Kidney (tissue), 14 donors: ENCODE data around the gene KLHL30. TPM values are rescaled to one million over a fixed set of nuclear protein-coding genes. Genes with fewer than 3 reads are reported as not detected.

Experiments used
- DNase-seq, 5 donors: peaks; one replicate each; pipeline ENCODE4 v3.0.0-alpha.2; 2013 to 2020
- FAIRE-seq: peaks from 2 replicates; lab custom pipeline; 2012; peaks lifted over from hg19 to GRCh38; lab: Jason Lieb, UNC
- H3K27ac ChIP-seq, 2 donors: one replicate each; pipeline ENCODE4 v1.7.0; 2013; ENCODE audit warnings: low read depth in 2 of 2, low read length in 2 of 2, inconsistent platforms in 1 of 2
- H3K27me3 ChIP-seq: one replicate; pipeline ENCODE4 v1.7.1; 2013; ENCODE audit warnings: low read length, inconsistent platforms; ENCODE audit not compliant: control insufficient read depth, insufficient read depth
- H3K36me3 ChIP-seq, 3 donors: one replicate each; pipeline versions ENCODE4 v1.7.0 to v1.7.1; 2013; ENCODE audit warnings: low read length in 3 of 3, control low read depth in 1 of 3, inconsistent platforms in 1 of 3; ENCODE audit not compliant: insufficient read depth in 3 of 3, control insufficient read depth in 2 of 3
- H3K4me1 ChIP-seq, 3 donors: one replicate each; pipeline versions ENCODE4 v1.7.0 to v1.7.1; 2013; ENCODE audit warnings: low read length in 3 of 3, inconsistent platforms in 1 of 3, low read depth in 1 of 3; ENCODE audit not compliant: control insufficient read depth in 2 of 3, insufficient read depth in 2 of 3
- H3K4me3 ChIP-seq, 3 donors: one replicate each; pipeline versions ENCODE4 v1.7.0 to v1.8.1; 2013; ENCODE audit warnings: low read length in 3 of 3, control low read depth in 1 of 3, inconsistent platforms in 1 of 3
- H3K9ac ChIP-seq, 3 donors: one replicate each; pipeline versions ENCODE4 v1.7.0 to v1.7.1; 2013; ENCODE audit warnings: low read length in 3 of 3, control low read depth in 1 of 3, inconsistent platforms in 1 of 3
- H3K9me3 ChIP-seq, 3 donors: one replicate each; pipeline versions ENCODE4 v1.7.0 to v1.7.1; 2013; ENCODE audit warnings: low read length in 3 of 3, control low read depth in 1 of 3, inconsistent platforms in 1 of 3; ENCODE audit not compliant: control insufficient read depth in 2 of 3, insufficient read depth in 1 of 3
- intact Hi-C: fragments of 100-400 bp; cut with DNase I; formaldehyde crosslinking; loops from one replicate; pipeline ENCODE4 v1.11.1; 2022
- polyA plus RNA-seq: library from polyadenylated mRNA; stranded (reverse); fragments of 350-450 nt; fragmentation: Illumina TruSeq; extraction: RNeasy Lipid Tissue Mini Kit (QIAGEN cat#74804); gene quantifications from one replicate; pipeline ENCODE4 v1.2.3, GENCODE V29; 2014; ENCODE audit warnings: low read depth, low replicate concordance; ENCODE audit not compliant: insufficient read depth
- total RNA-seq: library from RNA; stranded (reverse); fragmentation: NEBNext Ultra II Directional; extraction: Animal tissue kit (Norgen Biotek cat#: 25700); gene quantifications from one replicate; pipeline ENCODE4 v1.2.1, GENCODE V29; 2021
- TF ChIP-seq, protein P1 (sequence below): IDR thresholded peaks from 3 replicates; pipeline ENCODE4 v1.5.1; 2012; ENCODE audit warnings: mild to moderate bottlenecking, moderate library complexity, borderline replicate concordance; ENCODE audit not compliant: insufficient read depth; ENCODE audit errors: extremely low read depth
- donor health status: control.
- donor health status: control.
- donor health status: control.
- donor health status: control.
- donor health status: control.
- donor health status: DM: yes; HTN: yes; CAD: no.
- donor health status: Normal renal cell carcinoma (clear cell type).

The KLHL30 gene
- total and polyA plus RNA-seq, 2 donors from 2014 or later, result 0.24 to 5.7 TPM

DNA sequence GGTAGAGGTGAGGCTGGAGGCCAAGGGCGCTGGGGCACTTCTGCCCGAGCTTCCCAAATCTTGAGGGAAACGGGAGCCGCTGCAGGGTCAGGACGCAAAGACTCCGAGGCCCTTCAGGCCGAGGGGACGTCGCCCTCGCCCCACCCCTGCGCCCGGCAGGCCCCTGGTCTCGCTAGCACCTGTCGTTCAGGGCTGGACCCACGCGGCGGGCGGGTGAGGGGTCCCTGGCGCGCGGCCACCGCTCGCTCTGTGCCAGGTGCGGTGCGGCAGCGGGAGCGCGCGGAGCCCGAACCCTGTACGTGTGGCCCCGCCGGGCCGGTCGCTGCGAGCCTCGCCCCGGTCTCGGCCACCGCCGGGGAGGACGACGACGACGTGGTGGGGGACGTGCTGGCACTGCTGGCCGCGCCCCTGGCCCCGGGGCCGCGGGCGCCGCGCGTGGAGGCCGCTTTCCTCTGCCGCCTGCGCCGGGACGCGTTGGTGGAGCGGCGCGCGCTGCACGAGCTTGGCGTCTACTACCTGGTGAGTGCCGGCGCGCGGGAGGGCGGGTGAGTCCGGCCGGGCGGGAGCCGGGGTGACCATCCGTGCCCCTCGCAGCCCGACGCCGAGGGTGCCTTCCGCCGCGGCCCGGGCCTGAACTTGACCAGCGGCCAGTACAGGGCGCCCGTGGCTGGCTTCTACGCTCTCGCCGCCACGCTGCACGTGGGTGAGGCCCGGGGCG lies 25.2 kb downstream of the KLHL30 start:
- TF ChIP-seq, protein P1, sequence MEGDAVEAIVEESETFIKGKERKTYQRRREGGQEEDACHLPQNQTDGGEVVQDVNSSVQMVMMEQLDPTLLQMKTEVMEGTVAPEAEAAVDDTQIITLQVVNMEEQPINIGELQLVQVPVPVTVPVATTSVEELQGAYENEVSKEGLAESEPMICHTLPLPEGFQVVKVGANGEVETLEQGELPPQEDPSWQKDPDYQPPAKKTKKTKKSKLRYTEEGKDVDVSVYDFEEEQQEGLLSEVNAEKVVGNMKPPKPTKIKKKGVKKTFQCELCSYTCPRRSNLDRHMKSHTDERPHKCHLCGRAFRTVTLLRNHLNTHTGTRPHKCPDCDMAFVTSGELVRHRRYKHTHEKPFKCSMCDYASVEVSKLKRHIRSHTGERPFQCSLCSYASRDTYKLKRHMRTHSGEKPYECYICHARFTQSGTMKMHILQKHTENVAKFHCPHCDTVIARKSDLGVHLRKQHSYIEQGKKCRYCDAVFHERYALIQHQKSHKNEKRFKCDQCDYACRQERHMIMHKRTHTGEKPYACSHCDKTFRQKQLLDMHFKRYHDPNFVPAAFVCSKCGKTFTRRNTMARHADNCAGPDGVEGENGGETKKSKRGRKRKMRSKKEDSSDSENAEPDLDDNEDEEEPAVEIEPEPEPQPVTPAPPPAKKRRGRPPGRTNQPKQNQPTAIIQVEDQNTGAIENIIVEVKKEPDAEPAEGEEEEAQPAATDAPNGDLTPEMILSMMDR, result no peak
- Histone ChIP-seq H3K9me3 (no peaks in the 10 kb centered on the region), H3K9ac (no peak overlapping the region), H3K27me3 (no peaks in the 10 kb centered on the region), H3K36me3 (no peaks in the 10 kb centered on the region), H3K27ac (no peak overlapping the region), H3K4me1 (peaks cover 0 to 5% (median 0%) of the 10 kb centered on the region in 3 donors), H3K4me3 (no peak overlapping the region)
- no peak for FAIRE-seq
- intact Hi-C loops, result no loop called here
- DNase-seq, result peak in 4 of 5 donors; percentile 41 to 80 (median 66)

DNA sequence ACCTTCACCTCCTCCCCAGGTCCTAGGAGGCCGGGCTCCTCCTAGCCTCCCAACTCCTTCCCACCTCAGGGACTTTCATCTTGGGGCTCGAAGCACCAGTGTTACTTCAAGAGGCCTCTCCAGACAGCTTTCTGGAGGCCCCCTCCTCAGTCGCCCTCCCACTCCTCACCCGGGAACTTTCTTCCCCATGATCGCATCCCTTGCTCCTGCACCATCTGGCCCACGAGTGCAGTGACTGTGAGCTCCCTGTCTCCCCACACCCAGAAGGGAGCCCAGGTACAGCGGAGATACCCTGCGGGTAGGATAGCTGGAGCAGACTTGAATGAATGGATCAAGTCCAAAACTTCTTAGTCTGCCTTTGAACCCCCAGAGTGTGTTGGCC lies 26.4 kb downstream of the KLHL30 start:
- intact Hi-C loops, result no loop called here
- DNase-seq, result peak in 1 of 5 donors; percentile 57
- peaks cover 1 to 5% (median 3%) of the 10 kb centered on the region in 3 donors for H3K4me1 ChIP-seq

DNA sequence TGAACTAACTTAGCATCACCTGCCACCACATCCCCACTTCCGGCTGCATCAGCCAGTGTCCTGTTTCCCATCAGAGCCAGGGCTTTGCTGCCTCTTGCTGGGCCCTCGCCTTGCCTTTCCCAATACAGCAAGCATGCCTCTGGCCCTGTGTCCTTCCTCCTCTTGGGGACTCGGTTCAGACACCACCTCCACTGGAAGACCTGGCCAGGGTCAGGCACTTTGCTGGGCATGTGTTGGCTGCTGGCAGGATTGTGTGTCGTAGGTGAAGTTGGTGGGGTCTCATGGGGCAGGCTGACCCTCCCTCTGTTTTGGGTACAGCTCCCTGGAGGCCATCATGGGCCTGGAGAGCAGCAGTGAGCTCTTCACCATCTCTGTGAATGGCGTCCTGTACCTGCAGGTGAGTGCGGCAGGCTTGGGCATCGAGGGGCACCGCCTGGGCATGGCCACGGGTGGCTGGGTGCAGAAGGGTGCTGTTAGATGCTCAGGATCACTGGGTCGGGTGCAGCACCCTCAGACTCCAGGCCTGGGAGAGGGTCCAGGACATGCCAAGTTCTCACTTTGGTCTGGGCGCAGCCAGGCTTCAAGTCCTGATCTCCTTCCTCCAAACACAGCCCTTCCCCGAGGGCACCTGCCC lies 26.9 kb downstream of the KLHL30 start:
- intact Hi-C loops, result no loop called here
- DNase-seq, result peak in 1 of 5 donors; percentile 63
- peaks cover 5 to 7% (median 6%) of the 10 kb centered on the region in 3 donors for H3K4me1 ChIP-seq

More for the DNA sequence above, 26.4 kb downstream of the KLHL30 start:
- FAIRE-seq, result no peak
- Histone ChIP-seq H3K4me3 (no peak overlapping the region), H3K27me3 (no peaks in the 10 kb centered on the region), H3K36me3 (peaks cover 0 to 5% (median 4%) of the 10 kb centered on the region in 3 donors), H3K27ac (no peak overlapping the region), H3K9ac (no peak overlapping the region), H3K9me3 (no peaks in the 10 kb centered on the region)
- TF ChIP-seq, protein P1, result no peak

More for the DNA sequence above, 26.9 kb downstream of the KLHL30 start:
- H3K4me3 ChIP-seq, result no peak overlapping the region
- no peak overlapping the region for H3K27ac ChIP-seq
- no peaks in the 10 kb centered on the region for H3K27me3 ChIP-seq
- peaks cover 0 to 10% (median 4%) of the 10 kb centered on the region in 3 donors for H3K36me3 ChIP-seq
- FAIRE-seq, result no peak
- TF ChIP-seq, protein P1, result no peak
- no peak overlapping the region for H3K9ac ChIP-seq
- no peaks in the 10 kb centered on the region for H3K9me3 ChIP-seq
